Transverse colon (tissue), 4 donors: ENCODE data around the gene ANO7. TPM values are rescaled to one million over a fixed set of nuclear protein-coding genes. Genes with fewer than 3 reads are reported as not detected.

Experiments used
- DNase-seq: peaks from one replicate; pipeline ENCODE4 v3.0.0-alpha.2; 2019
- H3K27ac ChIP-seq, 4 donors: fragments of 200-600 bp; sonication (generic); 2 replicates each; pipeline ENCODE4 v1.5.1; 2016 to 2018; ENCODE audit warnings: inconsistent platforms in 4 of 4
- H3K27me3 ChIP-seq: fragments of 200-600 bp; sonication (generic); 2 replicates; pipeline ENCODE4 v1.5.1; 2017; ENCODE audit warnings: inconsistent platforms
- H3K36me3 ChIP-seq, 4 donors: fragments of 200-600 bp; sonication (generic); 2 replicates each; pipeline ENCODE4 v1.5.1; 2017 to 2019; ENCODE audit warnings: inconsistent platforms in 4 of 4
- H3K4me1 ChIP-seq, 4 donors: fragments of 200-600 bp; sonication (generic); 2 replicates each; pipeline ENCODE4 v1.5.1; 2017 to 2020; ENCODE audit warnings: inconsistent platforms in 4 of 4
- H3K4me3 ChIP-seq, 4 donors: fragments of 200-600 bp; sonication (generic); 1 replicate in 1 of 4; 2 replicates in 3 of 4; pipeline versions ENCODE4 v1.5.1 to v1.6.1; 2017 to 2019; ENCODE audit warnings: inconsistent platforms in 4 of 4
- H3K9me3 ChIP-seq, 2 donors: fragments of 200-600 bp; sonication (generic); 2 replicates each; pipeline ENCODE4 v1.5.1; 2017 to 2019; ENCODE audit warnings: inconsistent platforms in 2 of 2
- EP300 ChIP-seq: sonication (generic); formaldehyde crosslinking; IDR thresholded peaks from one replicate; pipeline ENCODE4 v1.6.1; 2017; ENCODE audit warnings: antibody characterized with exemption, low read depth
- POLR2A ChIP-seq: fragments of 450-650 bp; IDR thresholded peaks from one replicate; pipeline ENCODE4 v1.6.1; 2016; ENCODE audit warnings: antibody characterized with exemption, mild to moderate bottlenecking, moderate library complexity
- POLR2AphosphoS5 ChIP-seq, 3 donors: sonication (generic); formaldehyde crosslinking; IDR thresholded peaks; one replicate each; pipeline ENCODE4 v1.6.1; 2016; ENCODE audit warnings: antibody characterized with exemption in 3 of 3
- WGBS, 2 donors: methylation state at CpG; one replicate each; pipeline ENCODE4 v1.1.5; 2018; ENCODE audit warnings: low coverage in 1 of 2; 5-methylcytosine and 5-hydroxymethylcytosine counted together
- in situ Hi-C, 4 donors: fragments of 200-750 bp; cut with MboI; loops; one replicate each; pipeline versions ENCODE4 v1.15.0 to v1.15.1; 2017; ENCODE audit warnings: low sequenced_read_pairs in 3 of 4, low pct_ligation_motif_present in 1 of 4, low pct_unique_long_range_greater_than_20kb in 1 of 4
- intact Hi-C: fragments of 100-400 bp; cut with DNase I; formaldehyde crosslinking; loops from one replicate; pipeline ENCODE4 v1.15.1; 2023; ENCODE audit warnings: low total_unique reads
- total RNA-seq, 4 donors: library from RNA; depleted of rRNA; stranded (reverse); fragments of >200 nt; gene quantifications; one replicate each; pipeline ENCODE4 v1.1.0, GENCODE V29; 2016
- TF ChIP-seq, protein P1 (sequence below), 5 experiments: fragments of 200-600 bp in 3 of 5; fragments of 450-650 bp in 2 of 5; sonication (generic) in 3 of 5; IDR thresholded peaks; 1 replicate in 2 of 5; 2 replicates in 3 of 5; pipeline ENCODE4 v1.5.1; 2016 to 2017; ENCODE audit warnings: antibody characterized with exemption in 5 of 5, inconsistent platforms in 3 of 5, mild to moderate bottlenecking in 2 of 5, moderate library complexity in 1 of 5

The ANO7 gene
- total RNA-seq, 4 donors from 2014 or later: 37.2 to 202 (median 71.0) TPM

DNA sequence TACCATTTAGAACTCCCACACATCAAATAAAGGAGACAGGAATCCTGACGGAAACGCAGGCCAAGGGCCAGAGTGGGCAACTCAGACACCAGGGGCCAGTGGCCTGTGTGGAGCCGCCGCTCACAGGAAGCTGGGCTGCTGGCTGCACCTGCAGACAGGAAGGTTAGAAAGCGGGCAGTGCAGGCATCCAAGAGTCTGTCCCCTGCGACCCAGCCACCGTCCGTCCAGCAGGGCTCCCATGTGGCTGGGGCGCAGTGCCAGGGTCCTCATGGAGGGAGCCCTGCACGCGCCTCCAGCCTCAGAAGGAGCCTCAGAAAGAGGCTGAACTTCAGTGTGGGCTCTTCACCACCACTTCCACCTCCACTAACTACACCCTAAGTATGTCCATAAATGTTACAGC lies 2.5 kb upstream of the ANO7 start:
- 79 to 100% methylated on average over 2 to 11 of the region's 11 CpGs for WGBS, 2 donors

DNA sequence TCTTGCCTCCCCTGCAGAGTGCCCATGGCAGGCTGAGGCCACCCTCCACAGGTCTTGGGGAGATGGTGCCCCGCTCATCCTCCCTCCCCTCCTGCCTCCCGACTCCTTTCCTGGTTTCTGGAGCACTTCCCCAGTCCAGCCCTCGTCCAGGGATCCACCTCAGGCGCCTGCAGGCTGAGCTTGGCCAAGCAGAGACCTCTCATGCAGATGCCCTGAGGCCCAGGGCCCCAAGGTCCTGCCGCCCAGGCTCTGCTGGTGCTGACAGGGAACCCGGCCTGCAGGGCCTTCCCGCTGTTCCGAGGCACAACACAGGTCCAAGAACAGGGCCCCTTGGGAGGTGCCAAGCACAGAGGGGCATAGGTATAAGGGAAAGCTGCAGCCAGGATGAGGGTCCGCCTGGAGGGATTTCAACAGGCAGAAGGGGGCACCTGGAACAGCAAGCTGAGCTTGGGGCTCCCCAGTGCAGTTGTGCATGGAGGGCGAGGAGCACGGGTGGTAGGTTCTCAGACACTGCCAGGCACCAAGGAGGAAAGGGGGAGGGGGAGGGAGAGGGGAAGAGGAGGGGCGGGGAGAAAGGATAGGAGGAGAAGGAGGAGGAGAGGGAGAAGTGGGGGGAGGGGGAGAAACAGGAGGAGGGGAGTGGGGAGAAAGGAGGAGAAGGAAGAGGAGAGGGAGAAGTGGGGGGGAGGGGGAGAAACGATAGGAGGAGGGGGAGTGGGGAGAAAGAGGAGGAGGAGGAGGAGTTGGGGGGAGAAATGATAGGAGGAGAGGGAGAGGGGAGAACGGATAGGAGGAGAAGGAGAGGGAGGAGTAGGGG lies 1.2 kb upstream of the ANO7 start:
- peaks cover 0 to 6% (median 0%) of the 10 kb centered on the region in 4 donors for H3K36me3 ChIP-seq
- DNase-seq: no peak
- intact Hi-C loops: no loop called here
- peak overlapping the region in 1 of 4 donors; percentile 9 for H3K27ac ChIP-seq
- H3K4me1 ChIP-seq: peaks cover 0 to 3% (median 0%) of the 10 kb centered on the region in 4 donors
- in situ Hi-C loops: no loop called here
- 71% methylated on average over 13 of the region's 14 CpGs; no CpG with 5 or more reads in 1 of the 2 donors for WGBS, 2 donors
- H3K9me3 ChIP-seq: no peaks in the 10 kb centered on the region
- no peaks in the 10 kb centered on the region for H3K27me3 ChIP-seq
- TF ChIP-seq EP300: no peak
- peak overlapping the region in 1 of 4 donors; percentile 29 for H3K4me3 ChIP-seq

More for the DNA sequence above, 2.5 kb upstream of the ANO7 start:
- H3K27me3 ChIP-seq: no peaks in the 10 kb centered on the region
- TF ChIP-seq POLR2AphosphoS5 (IDR thresholded peaks at IDR 0.05) (no peak), EP300 (no peak), POLR2A (no peak)
- TF ChIP-seq, protein P1, sequence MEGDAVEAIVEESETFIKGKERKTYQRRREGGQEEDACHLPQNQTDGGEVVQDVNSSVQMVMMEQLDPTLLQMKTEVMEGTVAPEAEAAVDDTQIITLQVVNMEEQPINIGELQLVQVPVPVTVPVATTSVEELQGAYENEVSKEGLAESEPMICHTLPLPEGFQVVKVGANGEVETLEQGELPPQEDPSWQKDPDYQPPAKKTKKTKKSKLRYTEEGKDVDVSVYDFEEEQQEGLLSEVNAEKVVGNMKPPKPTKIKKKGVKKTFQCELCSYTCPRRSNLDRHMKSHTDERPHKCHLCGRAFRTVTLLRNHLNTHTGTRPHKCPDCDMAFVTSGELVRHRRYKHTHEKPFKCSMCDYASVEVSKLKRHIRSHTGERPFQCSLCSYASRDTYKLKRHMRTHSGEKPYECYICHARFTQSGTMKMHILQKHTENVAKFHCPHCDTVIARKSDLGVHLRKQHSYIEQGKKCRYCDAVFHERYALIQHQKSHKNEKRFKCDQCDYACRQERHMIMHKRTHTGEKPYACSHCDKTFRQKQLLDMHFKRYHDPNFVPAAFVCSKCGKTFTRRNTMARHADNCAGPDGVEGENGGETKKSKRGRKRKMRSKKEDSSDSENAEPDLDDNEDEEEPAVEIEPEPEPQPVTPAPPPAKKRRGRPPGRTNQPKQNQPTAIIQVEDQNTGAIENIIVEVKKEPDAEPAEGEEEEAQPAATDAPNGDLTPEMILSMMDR (IDR thresholded peaks at IDR 0.05): no peak
- no peaks in the 10 kb centered on the region for H3K9me3 ChIP-seq
- in situ Hi-C loops: no loop called here
- peaks cover 0 to 6% (median 0%) of the 10 kb centered on the region in 4 donors for H3K36me3 ChIP-seq
- intact Hi-C loops: no loop called here
- no peak overlapping the region for H3K27ac ChIP-seq
- no peak for DNase-seq
- H3K4me3 ChIP-seq: no peak overlapping the region
- H3K4me1 ChIP-seq: peaks cover 0 to 3% (median 0%) of the 10 kb centered on the region in 4 donors

DNA sequence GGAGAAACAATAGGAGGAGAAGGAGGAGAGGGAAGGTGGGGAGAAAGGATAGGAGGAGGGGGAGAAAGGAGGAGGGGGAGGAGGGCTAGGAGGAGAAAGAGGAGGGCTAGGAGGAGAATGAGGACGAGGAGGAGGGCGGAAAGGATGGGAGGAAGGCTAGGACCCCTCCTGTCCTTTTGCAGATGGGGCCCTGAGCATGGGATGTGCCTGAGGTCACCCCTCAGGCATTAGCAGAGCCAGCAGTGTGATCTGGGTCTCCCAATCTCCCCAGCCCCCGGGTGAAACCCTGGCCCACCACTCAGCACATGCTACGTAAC lies 601 bp upstream of the ANO7 start:
- intact Hi-C loops (no loop called here), in situ Hi-C loops (no loop called here)
- H3K27me3 ChIP-seq: no peaks in the 10 kb centered on the region
- H3K9me3 ChIP-seq: no peaks in the 10 kb centered on the region
- peak overlapping the region; percentile 21 to 78 (median 24) for H3K27ac ChIP-seq
- peak overlapping the region in 2 of 4 donors; percentile 14 to 29 for H3K4me3 ChIP-seq
- peaks cover 0 to 6% (median 0%) of the 10 kb centered on the region in 4 donors for H3K36me3 ChIP-seq
- DNase-seq: no peak
- WGBS, 2 donors: 49 to 61% methylated on average over 2 to 4 of the region's 4 CpGs
- TF ChIP-seq POLR2A (no peak), EP300 (no peak), POLR2AphosphoS5 (IDR thresholded peaks at IDR 0.05) (no peak)
- TF ChIP-seq, protein P1 (IDR thresholded peaks at IDR 0.05): no peak
- peaks cover 0 to 3% (median 0%) of the 10 kb centered on the region in 4 donors for H3K4me1 ChIP-seq

DNA sequence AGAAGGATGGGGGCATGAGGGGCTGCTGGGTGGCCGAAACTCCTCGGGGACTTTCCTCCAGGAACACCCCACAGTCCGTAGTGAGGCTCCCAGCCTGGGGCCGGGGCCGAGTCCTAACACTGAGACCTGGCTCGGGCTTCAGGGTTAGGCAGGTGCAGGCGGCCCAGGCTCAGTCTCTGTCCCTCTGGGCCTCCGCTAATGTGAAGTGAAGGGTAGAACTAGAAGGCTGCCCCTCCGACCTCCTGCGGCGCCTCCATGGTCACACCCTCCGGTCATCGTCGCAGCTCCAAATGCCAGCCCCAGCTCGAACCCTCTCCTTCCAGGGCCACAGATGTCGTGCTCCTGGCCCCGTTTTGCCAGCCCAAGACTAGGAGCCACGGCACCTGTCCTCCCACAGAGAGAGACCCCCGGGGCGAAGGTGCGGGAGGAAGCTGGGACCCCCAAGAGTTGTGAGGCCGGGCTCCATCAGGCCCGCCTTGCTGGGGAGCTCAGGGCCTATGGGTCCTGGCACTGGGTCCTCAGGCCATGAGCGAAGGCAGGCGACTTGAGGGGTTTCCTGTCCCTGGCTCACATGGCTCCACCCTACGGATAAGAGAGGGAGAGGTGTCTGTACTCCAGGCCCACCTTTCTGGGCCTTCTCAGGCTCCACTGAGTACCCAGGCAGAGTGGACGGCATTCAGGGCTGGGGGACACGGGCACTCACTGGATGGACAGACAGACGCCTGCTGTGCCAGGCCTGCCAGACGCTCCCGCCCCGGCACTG lies 797 bp downstream of the ANO7 start:
- Histone ChIP-seq H3K27ac (peak overlapping the region in 3 of 4 donors; percentile 32 to 78 (median 57)), H3K9me3 (no peaks in the 10 kb centered on the region), H3K4me1 (peaks cover 0 to 3% (median 0%) of the 10 kb centered on the region in 4 donors), H3K27me3 (no peaks in the 10 kb centered on the region), H3K36me3 (no peaks in the 10 kb centered on the region), H3K4me3 (peak overlapping the region in 2 of 4 donors; percentile 26 to 29)
- no peak for DNase-seq
- TF ChIP-seq, protein P1 (IDR thresholded peaks at IDR 0.05): no peak
- no peak for TF ChIP-seq EP300
- TF ChIP-seq POLR2A: no peak
- no peak for TF ChIP-seq POLR2AphosphoS5 (IDR thresholded peaks at IDR 0.05)
- in situ Hi-C loops (no loop called here), intact Hi-C loops (no loop called here)
- WGBS, 2 donors: 91 to 100% methylated on average over 2 to 31 of the region's 32 CpGs
